HepG2 (cell line): ENCODE measurements around the gene TTBK1. TPM values are rescaled to one million over a fixed set of nuclear protein-coding genes. Genes with fewer than 3 reads are reported as not detected.

ENCODE experiments used
- ATAC-seq: fragments of 200-7000 bp; cut with Tn5 transposase; 3 replicates; pipeline ENCODE4 v1.9.1; 2020; ENCODE audit warnings: mild to moderate bottlenecking, moderate library complexity
- BruUV-seq: library from RNA; stranded (reverse); fragments of 400-500 nt; replicated peaks from 2 replicates; lab custom pipeline; 2021; lab: Mats Ljungman, UMichigan
- CTCF ChIA-PET: fragments of 300-600 bp; formaldehyde crosslinking; extraction: SDS; loops from one replicate; lab custom pipeline; 2021; ENCODE audit warnings: low total read pairs, inconsistent platforms, low intra/inter-chr PET ratio; lab: Yijun Ruan, JAX
- POLR2A ChIA-PET: fragments of 350-600 bp; sonication (Branson Sonifier 250); formaldehyde crosslinking; loops from one replicate; lab custom pipeline; 2020; ENCODE audit warnings: antibody characterized with exemption, inconsistent platforms; lab: Yijun Ruan, JAX
- DNase-seq: peaks from one replicate; pipeline ENCODE4 v3.0.0-alpha.2; 2015; ENCODE audit warnings: low spot score
- FAIRE-seq: peaks from 3 replicates; lab custom pipeline; 2011; peaks lifted over from hg19 to GRCh38; lab: Jason Lieb, UNC
- H2AFZ ChIP-seq: one replicate; pipeline ENCODE4 v1.6.1; 2011; ENCODE audit warnings: low read length, inconsistent platforms
- H3K27ac ChIP-seq: fragments of 300-600 bp; 3 replicates; pipeline ENCODE4 v1.8.0; 2011; ENCODE audit warnings: mixed run types, mild to moderate bottlenecking, mixed read lengths, low read length, inconsistent platforms; ENCODE audit not compliant: insufficient read depth; ENCODE audit errors: extremely low read length
- H3K27me3 ChIP-seq, 2 experiments: fragments of 200-600 bp in 1 of 2; 2 replicates in 1 of 2; 3 replicates in 1 of 2; pipeline versions ENCODE4 v1.6.0 to v1.8.0; 2011; ENCODE audit warnings: low read length in 2 of 2, mild to moderate bottlenecking in 2 of 2, moderate library complexity in 2 of 2, inconsistent platforms in 1 of 2; ENCODE audit not compliant: insufficient read depth in 2 of 2, control insufficient read depth in 1 of 2
- H3K36me3 ChIP-seq, 2 experiments: fragments of 200-600 bp in 1 of 2; replicated peaks in 1 of 2; 2 replicates in 1 of 2; 3 replicates in 1 of 2; pipeline versions ENCODE4 v1.5.1 to v1.8.0; 2011; ENCODE audit warnings: low read length in 2 of 2, inconsistent platforms in 1 of 2; ENCODE audit not compliant: insufficient read depth in 2 of 2, control insufficient read depth in 1 of 2
- H3K4me1 ChIP-seq: 2 replicates; pipeline ENCODE4 v1.5.1; 2012; ENCODE audit warnings: low read length, inconsistent platforms; ENCODE audit not compliant: insufficient read depth
- H3K4me2 ChIP-seq: 2 replicates; pipeline ENCODE4 v1.6.0; 2011; ENCODE audit warnings: low read depth, low read length, inconsistent platforms
- H3K4me3 ChIP-seq, 3 experiments: fragments of 200-600 bp in 1 of 3; sonication (generic), shearing (Covaris generic) in 1 of 3; replicated peaks in 1 of 3; 2 replicates each; pipeline ENCODE4 v1.5.1; 2011 to 2016; ENCODE audit warnings: low read length in 3 of 3, inconsistent platforms in 2 of 3, low read depth in 2 of 3, mild to moderate bottlenecking in 2 of 3, control low read depth in 1 of 3, mixed read lengths in 1 of 3; ENCODE audit not compliant: insufficient read depth in 1 of 3
- H3K79me2 ChIP-seq: one replicate; pipeline ENCODE4 v1.6.1; 2011; ENCODE audit warnings: low read length, inconsistent platforms; ENCODE audit not compliant: insufficient read depth
- H3K9ac ChIP-seq: 2 replicates; pipeline ENCODE4 v1.6.0; 2011; ENCODE audit warnings: mild to moderate bottlenecking, low read depth, low read length, inconsistent platforms; ENCODE audit not compliant: insufficient read depth
- H3K9me3 ChIP-seq: 2 replicates; pipeline ENCODE4 v1.5.1; 2012; ENCODE audit warnings: mild to moderate bottlenecking, low read length
- H4K20me1 ChIP-seq: 2 replicates; pipeline ENCODE4 v1.6.0; 2011; ENCODE audit warnings: inconsistent platforms, mild to moderate bottlenecking, low read length, moderate library complexity; ENCODE audit not compliant: insufficient read depth
- ATF4 ChIP-seq, 2 experiments: fragments of 450-650 bp in 1 of 2; sonication (generic) in 1 of 2; formaldehyde crosslinking; IDR thresholded peaks; 2 replicates each; pipeline versions ENCODE4 v1.5.0 to v1.8.0; 2020 to 2022; ENCODE audit warnings: mild to moderate bottlenecking in 1 of 2, missing genetic modification reagents in 1 of 2
- BORCS8-MEF2B ChIP-seq: sonication (generic); formaldehyde crosslinking; IDR thresholded peaks from 2 replicates; pipeline ENCODE4 v1.8.0; 2022; ENCODE audit warnings: mild to moderate bottlenecking, missing genetic modification reagents
- CEBPG ChIP-seq: IDR thresholded peaks from 2 replicates; pipeline ENCODE4 v1.6.1; 2016
- EP300 ChIP-seq, 3 experiments: sonication (generic) in 1 of 3; formaldehyde crosslinking in 1 of 3; IDR thresholded peaks; 2 replicates each; pipeline versions ENCODE4 v1.5.1 to v1.6.1; 2011 to 2020; ENCODE audit warnings: low read depth in 2 of 3, low read length in 2 of 3, borderline replicate concordance in 1 of 3, improper control_type of control experiment in 1 of 3, mild to moderate bottlenecking in 1 of 3, missing genetic modification reagents in 1 of 3, moderate library complexity in 1 of 3
- HIC2 ChIP-seq: sonication (generic); formaldehyde crosslinking; IDR thresholded peaks from 2 replicates; pipeline ENCODE4 v1.9.0; 2022; ENCODE audit warnings: low read depth, missing genetic modification reagents
- HMG20A ChIP-seq: IDR thresholded peaks from 2 replicates; pipeline ENCODE4 v1.6.1; 2016; ENCODE audit warnings: borderline replicate concordance
- MIER2 ChIP-seq: IDR thresholded peaks from 2 replicates; pipeline ENCODE4 v1.6.1; 2016; ENCODE audit warnings: missing biosample characterization, missing genetic modification reagents
- NR2C2 ChIP-seq: sonication (generic); formaldehyde crosslinking; IDR thresholded peaks from 2 replicates; pipeline ENCODE4 v1.4.0; 2020; ENCODE audit warnings: missing genetic modification reagents, mild to moderate bottlenecking, moderate library complexity, borderline replicate concordance
- RAD21 ChIP-seq: fragments of 450-650 bp; formaldehyde crosslinking; IDR thresholded peaks from 2 replicates; pipeline ENCODE4 v1.5.0; 2020; ENCODE audit warnings: mild to moderate bottlenecking
- SOX5 ChIP-seq: IDR thresholded peaks from 2 replicates; pipeline ENCODE4 v1.6.1; 2016; ENCODE audit warnings: borderline replicate concordance
- TGIF2 ChIP-seq: IDR thresholded peaks from 2 replicates; pipeline ENCODE4 v1.6.1; 2016; ENCODE audit warnings: control low read depth, missing compliant biosample characterization
- ZNF343 ChIP-seq: sonication (generic); formaldehyde crosslinking; IDR thresholded peaks from 2 replicates; pipeline ENCODE4 v1.4.0; 2020; ENCODE audit warnings: mild to moderate bottlenecking, missing genetic modification reagents
- ZNF430 ChIP-seq: sonication (generic); formaldehyde crosslinking; IDR thresholded peaks from 2 replicates; pipeline ENCODE4 v1.9.0; 2021; ENCODE audit warnings: mild to moderate bottlenecking, missing genetic modification reagents
- ZNF432 ChIP-seq: sonication (generic); formaldehyde crosslinking; IDR thresholded peaks from 2 replicates; pipeline ENCODE4 v1.5.0; 2020; ENCODE audit warnings: missing genetic modification reagents, mild to moderate bottlenecking, borderline replicate concordance
- ZNF547 ChIP-seq: sonication (generic); formaldehyde crosslinking; IDR thresholded peaks from 2 replicates; pipeline ENCODE4 v1.5.1; 2020; ENCODE audit warnings: mild to moderate bottlenecking, missing genetic modification reagents
- ZNF644 ChIP-seq: IDR thresholded peaks from 2 replicates; pipeline ENCODE4 v1.6.1; 2016; ENCODE audit warnings: low read depth
- WGBS: methylation state at CpG from one replicate; pipeline ENCODE4 v1.1.6; 2017; ENCODE audit warnings: low lambda C conversion rate; 5-methylcytosine and 5-hydroxymethylcytosine counted together
- in situ Hi-C: cut with HindIII; loops from 2 replicates; pipeline ENCODE4 v1.10.0; 2017; ENCODE audit warnings: low pct_unique_long_range_greater_than_20kb; ENCODE audit not compliant: extremely low pct_ligation_motif_present
- intact Hi-C: fragments of 100-400 bp; cut with micrococcal nuclease; formaldehyde crosslinking; loops from one replicate; pipeline ENCODE4 v1.10.0; 2022; ENCODE audit not compliant: unreplicated experiment
- polyA plus RNA-seq, 8 experiments: library from polyadenylated mRNA; depleted of rRNA in 3 of 8; stranded (reverse) in 7 of 8; unstranded in 1 of 8; fragments of >200 nt; fragmentation: Illumina TruSeq in 4 of 8; extraction: Trizol in 4 of 8; gene quantifications; 2 replicates each; pipeline versions ENCODE4 v1.2.1 to v1.2.3, GENCODE V29; 2011 to 2016; ENCODE audit warnings: low read depth in 4 of 8, missing spikeins in 1 of 8, mixed read lengths in 1 of 8; ENCODE audit not compliant: insufficient read depth in 1 of 8
- total RNA-seq, 5 experiments: library from RNA; depleted of rRNA; stranded (reverse); fragments of >200 nt; fragmentation: Illumina TruSeq; extraction: Trizol; gene quantifications; 2 replicates each; pipeline ENCODE4 v1.2.3, GENCODE V29; 2016; ENCODE audit warnings: low read depth in 1 of 5

Gene TTBK1
- total and polyA plus RNA-seq, 2 of the 13 experiments (the other 11 are each of a cell fraction or from before 2014, with no cell fraction given) = 0.24 to 0.33 TPM

- no peak overlapping the region for H3K27ac ChIP-seq
- no peak overlapping the region for H2AFZ ChIP-seq
- H3K9me3 ChIP-seq = no peaks in the 10 kb centered on the region
- ChIA-PET CTCF (no interaction called here), POLR2A (no interaction called here)
- H3K4me2 ChIP-seq = no peak overlapping the region
- H3K27me3 ChIP-seq = no peaks in the 10 kb centered on the region
- H3K79me2 ChIP-seq = no peaks in the 10 kb centered on the region
- H3K4me3 ChIP-seq = no peak overlapping the region
- no peak overlapping the region for H3K9ac ChIP-seq
- ATAC-seq (no peak), DNase-seq (no peak), FAIRE-seq (no peak)
- TF ChIP-seq RAD21 (CRISPR knock-in tag) (no peak), ZNF432 (CRISPR knock-in tag) (no peak), MIER2 (no peak), ZNF430 (CRISPR knock-in tag) (no peak)
- TF ChIP-seq, all 625 proteins: peak for 0
- intact Hi-C loops = no loop called here
- Histone ChIP-seq H4K20me1 (no peaks in the 10 kb centered on the region), H3K36me3 (no peaks in the 10 kb centered on the region), H3K4me1 (peaks cover 26% of the 10 kb centered on the region)
- BruUV-seq = no TSS peak
- WGBS = 2% methylated on average over 1 of the region's 1 CpG
- in situ Hi-C loops = no loop called here
Observed at GRCh38 chr6:43325876-43326275, 82.6 kb downstream of the TTBK1 start.

- peak; percentile 84 for ATAC-seq
- H3K79me2 ChIP-seq = no peaks in the 10 kb centered on the region
- no peak overlapping the region for H2AFZ ChIP-seq
- peak; percentile 62 for DNase-seq
- no TSS peak for BruUV-seq
- H3K36me3 ChIP-seq = no peaks in the 10 kb centered on the region
- peak overlapping the region; percentile 12; the same call in 1 of the 2 replicates for H3K9ac ChIP-seq
- H3K27ac ChIP-seq = no peak overlapping the region
- in situ Hi-C loops (no loop called here), intact Hi-C loops (loop anchor here (2.0 kb wide), 1 partner anchor 38 kb away; no protein-coding TSS in a partner anchor)
- H3K4me1 ChIP-seq = peaks cover 17% of the 10 kb centered on the region
- peak overlapping the region in 2 of 3 experiments; percentile 9 to 21; a peak in 2 of 6 replicates for H3K4me3 ChIP-seq
- CTCF ChIA-PET = no interaction called here
- no peaks in the 10 kb centered on the region for H3K27me3 ChIP-seq
- peak overlapping the region; percentile 63 for H3K4me2 ChIP-seq
- WGBS = 0% methylated on average over 1 of the region's 1 CpG
- no peaks in the 10 kb centered on the region for H3K9me3 ChIP-seq
- no peaks in the 10 kb centered on the region for H4K20me1 ChIP-seq
- POLR2A ChIA-PET = interaction anchor here (0.7 to 1.5 kb wide), 7 partner anchors 10 to 91 kb away, joined by 3 to 8 read pairs (median 4); partner anchors contain the start of genes SLC22A7 and ZNF318
- peak; percentile 75 for FAIRE-seq
- peak; percentile 79 for TF ChIP-seq HIC2 (CRISPR knock-in tag)
- 0 out of 2 replicates have a peak, but pooled peaks have one; percentile 25 for TF ChIP-seq MIER2
- TF ChIP-seq BORCS8-MEF2B = 0 out of 2 replicates have a peak, but pooled peaks have one; percentile 70
- TF ChIP-seq TGIF2 (CRISPR knock-in tag) = 0 out of 2 replicates have a peak, but pooled peaks have one; percentile 52
- no peak for TF ChIP-seq EP300 (IDR thresholded peaks at IDR 0.05; ENCODE audit: low read depth in 2 of 2, low read length in 2 of 2)
- TF ChIP-seq EP300 (CRISPR knock-in tag; IDR thresholded peaks at IDR 0.05; ENCODE audit: borderline replicate concordance) = peak; percentile 20; the same call in 1 of the 2 replicates
- 0 out of 4 replicates have a peak, but pooled peaks of 1 of the 2 experiments have one; percentile 22 for TF ChIP-seq ATF4 (CRISPR knock-in tag; IDR thresholded peaks at IDR 0.05)
- TF ChIP-seq SOX5 (CRISPR knock-in tag) = peak; percentile 14; the same call in 1 of the 2 replicates
- TF ChIP-seq CEBPG (CRISPR knock-in tag) = 0 out of 2 replicates have a peak, but pooled peaks have one; percentile 27
- TF ChIP-seq ZNF343 = no peak
- TF ChIP-seq HMG20A = peak; percentile 18; the same call in 1 of the 2 replicates
- TF ChIP-seq ZNF547 = 0 out of 2 replicates have a peak, but pooled peaks have one; percentile 24
- peak; percentile 42; the same call in 1 of the 2 replicates for TF ChIP-seq NR2C2 (CRISPR knock-in tag)
- TF ChIP-seq ZNF644 = peak; percentile 71
Observed at GRCh38 chr6:43328528-43328927, 85.2 kb downstream of the TTBK1 start.
